Tibial nerve (tissue), 4 donors: ENCODE results near the gene CACNA1G.

Experiments
- CTCF ChIP-seq, 5 experiments: fragments of 200-600 bp in 3 of 5; fragments of 450-650 bp in 2 of 5; sonication (generic) in 3 of 5; IDR thresholded peaks; one replicate each; pipeline ENCODE4 v1.5.1; 2016 to 2019; ENCODE audit warnings: antibody characterized with exemption in 5 of 5, mild to moderate bottlenecking in 3 of 5, moderate library complexity in 2 of 5
- EP300 ChIP-seq, 2 donors: sonication (generic); formaldehyde crosslinking; IDR thresholded peaks; one replicate each; pipeline ENCODE4 v1.6.1; 2017; ENCODE audit warnings: antibody characterized with exemption in 2 of 2, mild to moderate bottlenecking in 1 of 2
- POLR2A ChIP-seq, 2 donors: fragments of 450-650 bp; IDR thresholded peaks; one replicate each; pipeline ENCODE4 v1.6.1; 2017; ENCODE audit warnings: antibody characterized with exemption in 2 of 2, mild to moderate bottlenecking in 2 of 2, moderate library complexity in 2 of 2

- TF ChIP-seq CTCF (IDR thresholded peaks at IDR 0.05) (no peak), POLR2A (IDR thresholded peaks at IDR 0.05) (no peak), EP300 (IDR thresholded peaks at IDR 0.05) (no peak)
Observed at GRCh38 chr17:50636804-50637195, 76.3 kb downstream of the CACNA1G start.
